Measurements from ENCODE around the gene HSPA1B.

The HSPA1B gene

DNA sequence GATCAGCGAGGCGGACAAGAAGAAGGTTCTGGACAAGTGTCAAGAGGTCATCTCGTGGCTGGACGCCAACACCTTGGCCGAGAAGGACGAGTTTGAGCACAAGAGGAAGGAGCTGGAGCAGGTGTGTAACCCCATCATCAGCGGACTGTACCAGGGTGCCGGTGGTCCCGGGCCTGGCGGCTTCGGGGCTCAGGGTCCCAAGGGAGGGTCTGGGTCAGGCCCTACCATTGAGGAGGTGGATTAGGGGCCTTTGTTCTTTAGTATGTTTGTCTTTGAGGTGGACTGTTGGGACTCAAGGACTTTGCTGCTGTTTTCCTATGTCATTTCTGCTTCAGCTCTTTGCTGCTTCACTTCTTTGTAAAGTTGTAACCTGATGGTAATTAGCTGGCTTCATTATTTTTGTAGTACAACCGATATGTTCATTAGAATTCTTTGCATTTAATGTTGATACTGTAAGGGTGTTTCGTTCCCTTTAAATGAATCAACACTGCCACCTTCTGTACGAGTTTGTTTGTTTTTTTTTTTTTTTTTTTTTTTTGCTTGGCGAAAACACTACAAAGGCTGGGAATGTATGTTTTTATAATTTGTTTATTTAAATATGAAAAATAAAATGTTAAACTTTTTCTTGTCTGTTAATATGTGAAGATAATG lies 2.2 kb downstream of the HSPA1B start (continued):
- TF ChIP-seq, protein P1, sequence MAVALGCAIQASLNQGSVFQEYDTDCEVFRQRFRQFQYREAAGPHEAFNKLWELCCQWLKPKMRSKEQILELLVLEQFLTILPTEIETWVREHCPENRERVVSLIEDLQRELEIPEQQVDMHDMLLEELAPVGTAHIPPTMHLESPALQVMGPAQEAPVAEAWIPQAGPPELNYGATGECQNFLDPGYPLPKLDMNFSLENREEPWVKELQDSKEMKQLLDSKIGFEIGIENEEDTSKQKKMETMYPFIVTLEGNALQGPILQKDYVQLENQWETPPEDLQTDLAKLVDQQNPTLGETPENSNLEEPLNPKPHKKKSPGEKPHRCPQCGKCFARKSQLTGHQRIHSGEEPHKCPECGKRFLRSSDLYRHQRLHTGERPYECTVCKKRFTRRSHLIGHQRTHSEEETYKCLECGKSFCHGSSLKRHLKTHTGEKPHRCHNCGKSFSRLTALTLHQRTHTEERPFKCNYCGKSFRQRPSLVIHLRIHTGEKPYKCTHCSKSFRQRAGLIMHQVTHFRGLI (tag by site-specific recombination; IDR thresholded peaks at IDR 0.05), result no peak
- TF ChIP-seq, protein P2, sequence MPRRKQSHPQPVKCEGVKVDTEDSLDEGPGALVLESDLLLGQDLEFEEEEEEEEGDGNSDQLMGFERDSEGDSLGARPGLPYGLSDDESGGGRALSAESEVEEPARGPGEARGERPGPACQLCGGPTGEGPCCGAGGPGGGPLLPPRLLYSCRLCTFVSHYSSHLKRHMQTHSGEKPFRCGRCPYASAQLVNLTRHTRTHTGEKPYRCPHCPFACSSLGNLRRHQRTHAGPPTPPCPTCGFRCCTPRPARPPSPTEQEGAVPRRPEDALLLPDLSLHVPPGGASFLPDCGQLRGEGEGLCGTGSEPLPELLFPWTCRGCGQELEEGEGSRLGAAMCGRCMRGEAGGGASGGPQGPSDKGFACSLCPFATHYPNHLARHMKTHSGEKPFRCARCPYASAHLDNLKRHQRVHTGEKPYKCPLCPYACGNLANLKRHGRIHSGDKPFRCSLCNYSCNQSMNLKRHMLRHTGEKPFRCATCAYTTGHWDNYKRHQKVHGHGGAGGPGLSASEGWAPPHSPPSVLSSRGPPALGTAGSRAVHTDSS (tag by site-specific recombination; IDR thresholded peaks at IDR 0.05), result no peak
- TF ChIP-seq GFI1B (tag by site-specific recombination; IDR thresholded peaks at IDR 0.05) (no peak), ZNF121 (tag by site-specific recombination; IDR thresholded peaks at IDR 0.05) (no peak), ZNF561 (tag by site-specific recombination; IDR thresholded peaks at IDR 0.05; ENCODE audit: borderline replicate concordance) (no peak), ZNF585B (tag by site-specific recombination; IDR thresholded peaks at IDR 0.05) (no peak), ZSCAN30 (tag by site-specific recombination; IDR thresholded peaks at IDR 0.05) (no peak), ZBTB21 (tag by site-specific recombination; IDR thresholded peaks at IDR 0.05) (no peak), ZNF560 (tag by site-specific recombination; IDR thresholded peaks at IDR 0.05; ENCODE audit: borderline replicate concordance) (no peak), ZNF777 (tag by site-specific recombination; IDR thresholded peaks at IDR 0.05; ENCODE audit: borderline replicate concordance) (no peak), ZNF2 (tag by site-specific recombination; IDR thresholded peaks at IDR 0.05) (peak; percentile 86; the same call in 1 of the 2 replicates), ZBTB20 (tag by site-specific recombination; IDR thresholded peaks at IDR 0.05) (peak; percentile 31; the same call in 1 of the 2 replicates), YY1 (tag by site-specific recombination; IDR thresholded peaks at IDR 0.05) (no peak), HOXC10 (CRISPR knock-in tag; IDR thresholded peaks at IDR 0.05) (no peak), ZNF175 (tag by site-specific recombination; IDR thresholded peaks at IDR 0.05) (no peak), ZNF433 (tag by site-specific recombination; IDR thresholded peaks at IDR 0.05; ENCODE audit: low read depth) (no peak), ZNF791 (tag by site-specific recombination; IDR thresholded peaks at IDR 0.05) (no peak), ZNF114 (tag by site-specific recombination; IDR thresholded peaks at IDR 0.05) (no peak), ZNF626 (tag by site-specific recombination; IDR thresholded peaks at IDR 0.05) (no peak), ZNF302 (tag by site-specific recombination; IDR thresholded peaks at IDR 0.05; ENCODE audit: low read depth) (no peak), ZNF776 (tag by site-specific recombination; IDR thresholded peaks at IDR 0.05; ENCODE audit: borderline replicate concordance) (no peak), ZNF785 (tag by site-specific recombination; IDR thresholded peaks at IDR 0.05) (no peak), ZNF48 (tag by site-specific recombination; IDR thresholded peaks at IDR 0.05) (no peak), BCL11A (tag by site-specific recombination; IDR thresholded peaks at IDR 0.05; ENCODE audit: low read depth) (0 out of 2 replicates have a peak, but pooled peaks have one; percentile 51), ZNF521 (tag by site-specific recombination; IDR thresholded peaks at IDR 0.05) (no peak), ZNF423 (tag by site-specific recombination; IDR thresholded peaks at IDR 0.05) (no peak), HOXA7 (CRISPR knock-in tag; IDR thresholded peaks at IDR 0.05; ENCODE audit: borderline replicate concordance) (no peak), ZNF792 (tag by site-specific recombination; IDR thresholded peaks at IDR 0.05) (no peak), ZNF701 (tag by site-specific recombination; IDR thresholded peaks at IDR 0.05) (no peak), ZNF768 (tag by site-specific recombination; IDR thresholded peaks at IDR 0.05) (no peak)
- TF ChIP-seq, protein P3, sequence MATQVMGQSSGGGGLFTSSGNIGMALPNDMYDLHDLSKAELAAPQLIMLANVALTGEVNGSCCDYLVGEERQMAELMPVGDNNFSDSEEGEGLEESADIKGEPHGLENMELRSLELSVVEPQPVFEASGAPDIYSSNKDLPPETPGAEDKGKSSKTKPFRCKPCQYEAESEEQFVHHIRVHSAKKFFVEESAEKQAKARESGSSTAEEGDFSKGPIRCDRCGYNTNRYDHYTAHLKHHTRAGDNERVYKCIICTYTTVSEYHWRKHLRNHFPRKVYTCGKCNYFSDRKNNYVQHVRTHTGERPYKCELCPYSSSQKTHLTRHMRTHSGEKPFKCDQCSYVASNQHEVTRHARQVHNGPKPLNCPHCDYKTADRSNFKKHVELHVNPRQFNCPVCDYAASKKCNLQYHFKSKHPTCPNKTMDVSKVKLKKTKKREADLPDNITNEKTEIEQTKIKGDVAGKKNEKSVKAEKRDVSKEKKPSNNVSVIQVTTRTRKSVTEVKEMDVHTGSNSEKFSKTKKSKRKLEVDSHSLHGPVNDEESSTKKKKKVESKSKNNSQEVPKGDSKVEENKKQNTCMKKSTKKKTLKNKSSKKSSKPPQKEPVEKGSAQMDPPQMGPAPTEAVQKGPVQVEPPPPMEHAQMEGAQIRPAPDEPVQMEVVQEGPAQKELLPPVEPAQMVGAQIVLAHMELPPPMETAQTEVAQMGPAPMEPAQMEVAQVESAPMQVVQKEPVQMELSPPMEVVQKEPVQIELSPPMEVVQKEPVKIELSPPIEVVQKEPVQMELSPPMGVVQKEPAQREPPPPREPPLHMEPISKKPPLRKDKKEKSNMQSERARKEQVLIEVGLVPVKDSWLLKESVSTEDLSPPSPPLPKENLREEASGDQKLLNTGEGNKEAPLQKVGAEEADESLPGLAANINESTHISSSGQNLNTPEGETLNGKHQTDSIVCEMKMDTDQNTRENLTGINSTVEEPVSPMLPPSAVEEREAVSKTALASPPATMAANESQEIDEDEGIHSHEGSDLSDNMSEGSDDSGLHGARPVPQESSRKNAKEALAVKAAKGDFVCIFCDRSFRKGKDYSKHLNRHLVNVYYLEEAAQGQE (tag by site-specific recombination; IDR thresholded peaks at IDR 0.05), result no peak
- TF ChIP-seq, protein P4, sequence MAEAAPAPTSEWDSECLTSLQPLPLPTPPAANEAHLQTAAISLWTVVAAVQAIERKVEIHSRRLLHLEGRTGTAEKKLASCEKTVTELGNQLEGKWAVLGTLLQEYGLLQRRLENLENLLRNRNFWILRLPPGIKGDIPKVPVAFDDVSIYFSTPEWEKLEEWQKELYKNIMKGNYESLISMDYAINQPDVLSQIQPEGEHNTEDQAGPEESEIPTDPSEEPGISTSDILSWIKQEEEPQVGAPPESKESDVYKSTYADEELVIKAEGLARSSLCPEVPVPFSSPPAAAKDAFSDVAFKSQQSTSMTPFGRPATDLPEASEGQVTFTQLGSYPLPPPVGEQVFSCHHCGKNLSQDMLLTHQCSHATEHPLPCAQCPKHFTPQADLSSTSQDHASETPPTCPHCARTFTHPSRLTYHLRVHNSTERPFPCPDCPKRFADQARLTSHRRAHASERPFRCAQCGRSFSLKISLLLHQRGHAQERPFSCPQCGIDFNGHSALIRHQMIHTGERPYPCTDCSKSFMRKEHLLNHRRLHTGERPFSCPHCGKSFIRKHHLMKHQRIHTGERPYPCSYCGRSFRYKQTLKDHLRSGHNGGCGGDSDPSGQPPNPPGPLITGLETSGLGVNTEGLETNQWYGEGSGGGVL (tag by site-specific recombination; IDR thresholded peaks at IDR 0.05), result no peak
- TF ChIP-seq, protein P5, sequence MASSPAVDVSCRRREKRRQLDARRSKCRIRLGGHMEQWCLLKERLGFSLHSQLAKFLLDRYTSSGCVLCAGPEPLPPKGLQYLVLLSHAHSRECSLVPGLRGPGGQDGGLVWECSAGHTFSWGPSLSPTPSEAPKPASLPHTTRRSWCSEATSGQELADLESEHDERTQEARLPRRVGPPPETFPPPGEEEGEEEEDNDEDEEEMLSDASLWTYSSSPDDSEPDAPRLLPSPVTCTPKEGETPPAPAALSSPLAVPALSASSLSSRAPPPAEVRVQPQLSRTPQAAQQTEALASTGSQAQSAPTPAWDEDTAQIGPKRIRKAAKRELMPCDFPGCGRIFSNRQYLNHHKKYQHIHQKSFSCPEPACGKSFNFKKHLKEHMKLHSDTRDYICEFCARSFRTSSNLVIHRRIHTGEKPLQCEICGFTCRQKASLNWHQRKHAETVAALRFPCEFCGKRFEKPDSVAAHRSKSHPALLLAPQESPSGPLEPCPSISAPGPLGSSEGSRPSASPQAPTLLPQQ (tag by site-specific recombination; IDR thresholded peaks at IDR 0.05), result no peak
